H9 (cell line): Measurements from ENCODE around the gene IL17REL. TPM values are rescaled to one million over a fixed set of nuclear protein-coding genes. Genes with fewer than 3 reads are reported as not detected.
A peak's percentile ranks its signal among the peaks of the same experiment; 100 is the strongest.

Source experiments
- DNase-seq: peaks from one replicate; pipeline ENCODE4 v3.0.0-alpha.2; 2017
- H2AFZ ChIP-seq: one replicate; pipeline ENCODE4 v1.6.1; 2013; ENCODE audit warnings: mild to moderate bottlenecking, low read length, control low read depth, moderate library complexity
- H2AK5ac ChIP-seq: 2 replicates; pipeline ENCODE4 v1.6.1; 2013; ENCODE audit warnings: low read length, control low read depth, mixed read lengths; ENCODE audit not compliant: insufficient read length
- H2BK120ac ChIP-seq: one replicate; pipeline ENCODE4 v1.6.1; 2013; ENCODE audit warnings: low read depth, mild to moderate bottlenecking, low read length, control low read depth, inconsistent platforms; ENCODE audit not compliant: poor library complexity, severe bottlenecking
- H2BK12ac ChIP-seq: 2 replicates; pipeline ENCODE4 v1.6.1; 2013; ENCODE audit warnings: low read length, control low read depth, mixed read lengths, low read depth; ENCODE audit not compliant: insufficient read length
- H2BK15ac ChIP-seq: 2 replicates; pipeline ENCODE4 v1.6.1; 2013; ENCODE audit warnings: low read depth, low read length, control low read depth
- H2BK20ac ChIP-seq: one replicate; pipeline ENCODE4 v1.6.1; 2013; ENCODE audit warnings: low read depth, mild to moderate bottlenecking, low read length, control low read depth, inconsistent platforms; ENCODE audit not compliant: poor library complexity, severe bottlenecking
- H2BK5ac ChIP-seq: 2 replicates; pipeline ENCODE4 v1.6.1; 2013; ENCODE audit warnings: low read length, control low read depth, mixed read lengths; ENCODE audit not compliant: insufficient read length
- H3K14ac ChIP-seq: 2 replicates; pipeline ENCODE4 v1.6.1; 2013; ENCODE audit warnings: low read length, control low read depth; ENCODE audit not compliant: insufficient read depth
- H3K18ac ChIP-seq: 2 replicates; pipeline ENCODE4 v1.6.1; 2013; ENCODE audit warnings: low read depth, mild to moderate bottlenecking, mixed read lengths, low read length, control low read depth; ENCODE audit not compliant: insufficient read length
- H3K23ac ChIP-seq: 2 replicates; pipeline ENCODE4 v1.6.1; 2013; ENCODE audit warnings: low read length, control low read depth, mixed read lengths, low read depth; ENCODE audit not compliant: insufficient read length
- H3K23me2 ChIP-seq: 2 replicates; pipeline ENCODE4 v1.6.1; 2013; ENCODE audit warnings: low read depth, mild to moderate bottlenecking, mixed read lengths, low read length, control low read depth; ENCODE audit not compliant: insufficient read length, poor library complexity, severe bottlenecking
- H3K27ac ChIP-seq: 2 replicates; pipeline ENCODE4 v1.5.1; 2013; ENCODE audit warnings: low read length, control low read depth, mixed read lengths, low read depth; ENCODE audit not compliant: insufficient read length
- H3K27me3 ChIP-seq: 2 replicates; pipeline ENCODE4 v1.6.1; 2013; ENCODE audit warnings: low read length, control low read depth, inconsistent platforms; ENCODE audit not compliant: insufficient read depth
- H3K4ac ChIP-seq: 2 replicates; pipeline ENCODE4 v1.6.1; 2013; ENCODE audit warnings: low read depth, mild to moderate bottlenecking, control low read depth, inconsistent platforms, low read length, moderate library complexity
- H3K4me1 ChIP-seq: 2 replicates; pipeline ENCODE4 v1.6.1; 2013; ENCODE audit warnings: low read length, control low read depth, inconsistent platforms; ENCODE audit not compliant: insufficient read depth
- H3K4me2 ChIP-seq: 2 replicates; pipeline ENCODE4 v1.6.1; 2013; ENCODE audit warnings: low read length, control low read depth, mixed read lengths; ENCODE audit not compliant: insufficient read length, insufficient read depth
- H3K56ac ChIP-seq: 2 replicates; pipeline ENCODE4 v1.6.1; 2013; ENCODE audit warnings: low read depth, mild to moderate bottlenecking, mixed read lengths, low read length, control low read depth; ENCODE audit not compliant: insufficient read length
- H3K79me1 ChIP-seq: 2 replicates; pipeline ENCODE4 v1.6.1; 2013; ENCODE audit warnings: low read depth, mild to moderate bottlenecking, moderate library complexity, low read length, control low read depth, inconsistent platforms; ENCODE audit not compliant: insufficient read depth, poor library complexity, severe bottlenecking
- H3K79me2 ChIP-seq: 2 replicates; pipeline ENCODE4 v1.6.1; 2013; ENCODE audit warnings: low read length, control low read depth, inconsistent platforms; ENCODE audit not compliant: insufficient read depth
- H3K9ac ChIP-seq: 2 replicates; pipeline ENCODE4 v1.6.1; 2013; ENCODE audit warnings: low read length, control low read depth, mixed read lengths; ENCODE audit not compliant: insufficient read length; ENCODE audit errors: extremely low read depth
- H3K9me3 ChIP-seq: one replicate; pipeline ENCODE4 v1.6.1; 2013; ENCODE audit warnings: low read depth, low read length, inconsistent platforms; ENCODE audit not compliant: control insufficient read depth
- H3T11ph ChIP-seq: one replicate; pipeline ENCODE4 v1.6.1; 2013; ENCODE audit warnings: mild to moderate bottlenecking, low read length, control low read depth, inconsistent platforms
- H4K20me1 ChIP-seq: one replicate; pipeline ENCODE4 v1.6.1; 2013; ENCODE audit not compliant: control insufficient read depth, insufficient read length, insufficient read depth
- H4K5ac ChIP-seq: 2 replicates; pipeline ENCODE4 v1.6.1; 2013; ENCODE audit warnings: low read depth, mild to moderate bottlenecking, mixed read lengths, low read length, control low read depth; ENCODE audit not compliant: insufficient read length
- H4K8ac ChIP-seq: replicated peaks from 2 replicates; pipeline ENCODE4 v1.6.1; 2013; ENCODE audit warnings: low read length, control low read depth, mixed read lengths, low read depth; ENCODE audit not compliant: insufficient read length
- H4K91ac ChIP-seq: 2 replicates; pipeline ENCODE4 v1.6.1; 2013; ENCODE audit warnings: low read depth, mild to moderate bottlenecking, moderate library complexity, mixed read lengths, low read length, control low read depth; ENCODE audit not compliant: insufficient read length
- H3K27ac Mint-ChIP-seq, 3 experiments: 2 replicates in 2 of 3; 3 replicates in 1 of 3; pipeline ENCODE4 v1.8.0; 2020 to 2021; ENCODE audit warnings: mixed read lengths in 3 of 3, mild to moderate bottlenecking in 1 of 3, moderate library complexity in 1 of 3
- H3K27me3 Mint-ChIP-seq: 2 replicates; pipeline ENCODE4 v1.8.0; 2021; ENCODE audit warnings: low read depth, mild to moderate bottlenecking, moderate library complexity, mixed read lengths
- H3K36me3 Mint-ChIP-seq, 3 experiments: 2 replicates in 2 of 3; 3 replicates in 1 of 3; pipeline ENCODE4 v1.8.0; 2020 to 2021; ENCODE audit warnings: low read depth in 3 of 3, mixed read lengths in 3 of 3; ENCODE audit not compliant: insufficient read depth in 1 of 3
- H3K4me1 Mint-ChIP-seq, 2 experiments: 2 replicates each; pipeline ENCODE4 v1.8.0; 2020; ENCODE audit warnings: mixed read lengths in 2 of 2
- H3K4me3 Mint-ChIP-seq, 2 experiments: 2 replicates in 1 of 2; 3 replicates in 1 of 2; pipeline ENCODE4 v1.8.0; 2020 to 2021; ENCODE audit warnings: mild to moderate bottlenecking in 2 of 2, mixed read lengths in 2 of 2, moderate library complexity in 1 of 2
- H3K9me3 Mint-ChIP-seq, 2 experiments: 2 replicates in 1 of 2; 3 replicates in 1 of 2; pipeline ENCODE4 v1.8.0; 2020; ENCODE audit warnings: mild to moderate bottlenecking in 2 of 2, mixed read lengths in 2 of 2, moderate library complexity in 1 of 2
- WGBS: extraction: QIAGEN DNeasy Blood & Tissue Kit; methylation state at CpG from one replicate; pipeline ENCODE4 v1.1.7; 2013; ENCODE audit warnings: missing lambda C conversion rate, low lambda C conversion rate, mixed read lengths; ENCODE audit not compliant: insufficient read length; ENCODE audit errors: extremely low coverage; 5-methylcytosine and 5-hydroxymethylcytosine counted together
- total RNA-seq: library from RNA; stranded (reverse); gene quantifications from 2 replicates; pipeline ENCODE4 v1.2.1, GENCODE V29; 2021
- TF ChIP-seq, protein P1 (sequence below): fragments of 200-600 bp; sonication (generic); conservative IDR thresholded peaks from 3 replicates; pipeline ENCODE4 v1.8.0; 2021; ENCODE audit warnings: antibody characterized with exemption, mild to moderate bottlenecking

Gene IL17REL
- total RNA-seq, 1 experiment from 2014 or later = 0.20 TPM

- Histone ChIP-seq H3K14ac (no peak overlapping the region), H3K4me2 (no peak overlapping the region), H2BK5ac (no peak overlapping the region), H2BK120ac (no peak overlapping the region), H3K27ac (no peak overlapping the region), H2AFZ (no peak overlapping the region), H3K23me2 (no peaks in the 10 kb centered on the region), H4K20me1 (no peaks in the 10 kb centered on the region), H4K8ac (no peak overlapping the region), H3K79me2 (no peaks in the 10 kb centered on the region), H2BK20ac (no peak overlapping the region), H3K56ac (no peak overlapping the region), H3K4me1 (no peaks in the 10 kb centered on the region), H3K9ac (no peak overlapping the region), H4K91ac (no peak overlapping the region), H3K18ac (no peak overlapping the region), H2BK12ac (no peak overlapping the region), H4K5ac (no peak overlapping the region), H3K9me3 (no peaks in the 10 kb centered on the region), H3K27me3 (peaks cover 9% of the 10 kb centered on the region; the same call in 1 of the 2 replicates), H3K4ac (no peak overlapping the region), H3K23ac (no peak overlapping the region), H2AK5ac (no peak overlapping the region), H3T11ph (no peak overlapping the region), H3K79me1 (no peaks in the 10 kb centered on the region), H2BK15ac (no peak overlapping the region)
- Mint-ChIP-seq H3K27ac (peak overlapping the region in 1 of 3 experiments; percentile 73; a peak in 3 of 7 replicates), H3K4me1 (peaks cover 12 to 24% of the 10 kb centered on the region in 2 experiments; a peak in 3 of 4 replicates), H3K27me3 (peaks cover 24% of the 10 kb centered on the region), H3K36me3 (no peaks in the 10 kb centered on the region), H3K4me3 (no peak overlapping the region), H3K9me3 (no peaks in the 10 kb centered on the region; a peak in 1 of 5 replicates)
- WGBS = no CpG with 5 or more reads among the region's 4 CpGs
- TF ChIP-seq, protein P1, sequence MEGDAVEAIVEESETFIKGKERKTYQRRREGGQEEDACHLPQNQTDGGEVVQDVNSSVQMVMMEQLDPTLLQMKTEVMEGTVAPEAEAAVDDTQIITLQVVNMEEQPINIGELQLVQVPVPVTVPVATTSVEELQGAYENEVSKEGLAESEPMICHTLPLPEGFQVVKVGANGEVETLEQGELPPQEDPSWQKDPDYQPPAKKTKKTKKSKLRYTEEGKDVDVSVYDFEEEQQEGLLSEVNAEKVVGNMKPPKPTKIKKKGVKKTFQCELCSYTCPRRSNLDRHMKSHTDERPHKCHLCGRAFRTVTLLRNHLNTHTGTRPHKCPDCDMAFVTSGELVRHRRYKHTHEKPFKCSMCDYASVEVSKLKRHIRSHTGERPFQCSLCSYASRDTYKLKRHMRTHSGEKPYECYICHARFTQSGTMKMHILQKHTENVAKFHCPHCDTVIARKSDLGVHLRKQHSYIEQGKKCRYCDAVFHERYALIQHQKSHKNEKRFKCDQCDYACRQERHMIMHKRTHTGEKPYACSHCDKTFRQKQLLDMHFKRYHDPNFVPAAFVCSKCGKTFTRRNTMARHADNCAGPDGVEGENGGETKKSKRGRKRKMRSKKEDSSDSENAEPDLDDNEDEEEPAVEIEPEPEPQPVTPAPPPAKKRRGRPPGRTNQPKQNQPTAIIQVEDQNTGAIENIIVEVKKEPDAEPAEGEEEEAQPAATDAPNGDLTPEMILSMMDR = no peak
- DNase-seq = no peak
These were observed 7.6 kb downstream of the IL17REL start for GRCh38 chr22:50004918-50005317.
